A673 (cell line): ENCODE results near the gene TMEM126A. TPM values are rescaled to one million over a fixed set of nuclear protein-coding genes. Genes with fewer than 3 reads are reported as not detected.

ENCODE experiments used
- BruUV-seq: library from RNA; stranded (reverse); fragments of 400-500 nt; replicated peaks from 2 replicates; lab custom pipeline; 2021; lab: Mats Ljungman, UMichigan
- CTCF ChIA-PET: fragments of 300-600 bp; sonication (Branson Sonifier 250); formaldehyde crosslinking; loops from one replicate; lab custom pipeline; 2022; ENCODE audit warnings: antibody characterized with exemption; lab: Charles Lee
- POLR2A ChIA-PET: fragments of 300-600 bp; sonication (Branson Sonifier 250); formaldehyde crosslinking; loops from one replicate; lab custom pipeline; 2022; ENCODE audit warnings: antibody characterized with exemption; ENCODE audit not compliant: low non-redundant PET; lab: Charles Lee
- DNase-seq: peaks from one replicate; pipeline ENCODE4 v3.0.0-alpha.2; 2015; ENCODE audit warnings: low spot score
- H3K27ac ChIP-seq: fragments of 200-600 bp; sonication (generic); 2 replicates; pipeline ENCODE4 v1.5.1; 2016; ENCODE audit warnings: mixed run types, low read depth, mild to moderate bottlenecking, mixed read lengths, antibody characterized with exemption, low read length; ENCODE audit not compliant: poor library complexity, severe bottlenecking
- H3K27me3 ChIP-seq: fragments of 200-600 bp; sonication (generic); replicated peaks from 2 replicates; pipeline ENCODE4 v1.6.1; 2017; ENCODE audit warnings: mixed run types, low read depth, mild to moderate bottlenecking, mixed read lengths, antibody characterized with exemption, low read length; ENCODE audit not compliant: insufficient read depth, poor library complexity
- H3K36me3 ChIP-seq: fragments of 200-600 bp; sonication (generic); 2 replicates; pipeline ENCODE4 v1.6.1; 2016; ENCODE audit warnings: mixed run types, mild to moderate bottlenecking, mixed read lengths, antibody characterized with exemption, low read length; ENCODE audit not compliant: insufficient read depth, poor library complexity, severe bottlenecking
- H3K4me1 ChIP-seq: fragments of 200-600 bp; sonication (generic); 2 replicates; pipeline ENCODE4 v1.6.1; 2017; ENCODE audit warnings: mixed run types, mild to moderate bottlenecking, mixed read lengths, antibody characterized with exemption, low read length; ENCODE audit not compliant: insufficient read depth, poor library complexity, severe bottlenecking
- H3K4me3 ChIP-seq: fragments of 200-600 bp; sonication (generic); 2 replicates; pipeline ENCODE4 v1.5.1; 2016; ENCODE audit warnings: low read depth, mixed run types, mild to moderate bottlenecking, mixed read lengths, low read length; ENCODE audit not compliant: poor library complexity, severe bottlenecking
- H3K9me3 ChIP-seq: fragments of 200-600 bp; sonication (generic); 2 replicates; pipeline ENCODE4 v1.6.1; 2016; ENCODE audit warnings: mixed run types, low read depth, mild to moderate bottlenecking, mixed read lengths, antibody characterized with exemption, low read length; ENCODE audit not compliant: poor library complexity, severe bottlenecking
- CTCF ChIP-seq: fragments of 300-800, 200-600 bp; sonication (generic); conservative IDR thresholded peaks from 2 replicates; pipeline ENCODE4 v1.5.1; 2017; ENCODE audit warnings: low read depth, mild to moderate bottlenecking, antibody characterized with exemption, low read length, moderate library complexity, mixed read lengths
- EZH2 ChIP-seq: fragments of 200-600 bp; sonication (generic); IDR thresholded peaks from 2 replicates; pipeline ENCODE4 v1.6.1; 2017; ENCODE audit warnings: borderline replicate concordance, low read depth, mild to moderate bottlenecking, mixed read lengths, antibody characterized with exemption, low read length; ENCODE audit not compliant: poor library complexity, severe bottlenecking
- intact Hi-C: fragments of 100-400 bp; cut with micrococcal nuclease; formaldehyde crosslinking; loops from one replicate; pipeline ENCODE4 v1.10.0; 2022; ENCODE audit not compliant: unreplicated experiment
- total RNA-seq: library from RNA; stranded (reverse); gene quantifications from 2 replicates; pipeline ENCODE4 v1.2.3, GENCODE V29; 2021

TMEM126A gene
- total RNA-seq, 1 experiment from 2014 or later: 66.0 TPM

DNA sequence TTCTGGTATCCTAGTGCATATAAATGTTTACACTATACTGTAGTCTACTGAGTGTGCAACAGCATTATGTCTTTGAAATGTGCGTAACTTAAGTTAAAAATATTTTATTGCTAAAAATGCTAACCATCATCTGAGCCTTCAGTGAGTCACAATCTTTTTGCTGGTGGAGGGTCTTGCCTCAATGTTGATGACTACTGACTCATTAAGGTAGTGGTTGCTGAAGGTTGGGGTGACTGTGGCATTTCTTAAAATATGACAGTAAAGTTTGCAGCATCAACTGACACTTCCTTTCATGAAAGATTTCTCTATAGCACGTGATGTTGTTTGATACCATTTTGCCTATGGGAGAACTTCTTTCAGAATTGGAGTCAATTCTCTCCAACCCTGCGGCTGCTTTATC is 25.6 kb downstream of the TMEM126A start:
- no peak for DNase-seq
- Histone ChIP-seq H3K9me3 (peaks cover 6% of the 10 kb centered on the region), H3K4me1 (no peaks in the 10 kb centered on the region), H3K27me3 (peaks cover 3% of the 10 kb centered on the region), H3K36me3 (no peaks in the 10 kb centered on the region), H3K4me3 (no peak overlapping the region), H3K27ac (no peak overlapping the region)
- ChIA-PET POLR2A (no interaction called here), CTCF (no interaction called here)
- intact Hi-C loops: no loop called here
- TF ChIP-seq EZH2: no peak
- TF ChIP-seq CTCF: no peak
- BruUV-seq: no TSS peak

GRCh38 chr11:85679576-85679975 is 31.8 kb downstream of the TMEM126A start:
- TF ChIP-seq EZH2: no peak
- no peak for TF ChIP-seq CTCF
- CTCF ChIA-PET: no interaction called here
- no peak for DNase-seq
- no peak overlapping the region for H3K27ac ChIP-seq
- H3K27me3 ChIP-seq: peaks cover 17% of the 10 kb centered on the region
- no peak overlapping the region for H3K4me3 ChIP-seq
- intact Hi-C loops: no loop called here
- POLR2A ChIA-PET: no interaction called here
- H3K36me3 ChIP-seq: no peaks in the 10 kb centered on the region
- peaks cover 3% of the 10 kb centered on the region for H3K9me3 ChIP-seq
- no TSS peak for BruUV-seq
- no peaks in the 10 kb centered on the region for H3K4me1 ChIP-seq

GRCh38 chr11:85680897-85681296 is 33.1 kb downstream of the TMEM126A start:
- POLR2A ChIA-PET: no interaction called here
- Histone ChIP-seq H3K9me3 (no peaks in the 10 kb centered on the region), H3K27me3 (peaks cover 17% of the 10 kb centered on the region), H3K4me1 (no peaks in the 10 kb centered on the region), H3K36me3 (no peaks in the 10 kb centered on the region), H3K27ac (no peak overlapping the region), H3K4me3 (no peak overlapping the region)
- intact Hi-C loops: no loop called here
- CTCF ChIA-PET: no interaction called here
- DNase-seq: no peak
- no TSS peak for BruUV-seq
- TF ChIP-seq CTCF (no peak), EZH2 (no peak)
